Neural cell (in vitro differentiated cells): Measurements from ENCODE around the gene SWSAP1. TPM values are rescaled to one million over a fixed set of nuclear protein-coding genes. Genes with fewer than 3 reads are reported as not detected.

ENCODE experiments used
- H2AFZ ChIP-seq: fragments of 200-600, 300-800 bp; sonication (generic), shearing (Covaris generic); 2 replicates; pipeline ENCODE4 v1.6.0; 2014; ENCODE audit warnings: low read depth, mild to moderate bottlenecking, antibody characterized with exemption, low read length, moderate library complexity
- H3F3A ChIP-seq: fragments of 200-600 bp; shearing (Covaris generic); 2 replicates; pipeline ENCODE4 v1.6.1; 2016; ENCODE audit warnings: mild to moderate bottlenecking, moderate library complexity, mixed read lengths, antibody characterized with exemption, low read length; ENCODE audit not compliant: insufficient read depth, poor library complexity, severe bottlenecking
- H3K27ac ChIP-seq: fragments of 200-600, 300-800 bp; sonication (generic), shearing (Covaris generic); 2 replicates; pipeline ENCODE4 v1.5.1; 2014; ENCODE audit warnings: mild to moderate bottlenecking, low read length, moderate library complexity
- H3K27me3 ChIP-seq: fragments of 300-800, 200-600 bp; sonication (generic), shearing (Covaris generic); 2 replicates; pipeline ENCODE4 v1.6.0; 2014; ENCODE audit warnings: mild to moderate bottlenecking, low read depth, low read length, moderate library complexity; ENCODE audit not compliant: insufficient read depth
- H3K36me3 ChIP-seq: fragments of 300-800, 200-600 bp; sonication (generic), shearing (Covaris generic); 2 replicates; pipeline ENCODE4 v1.5.1; 2014; ENCODE audit warnings: mild to moderate bottlenecking, antibody characterized with exemption, low read length, moderate library complexity; ENCODE audit not compliant: insufficient read depth
- H3K4me2 ChIP-seq: fragments of 300-800, 200-600 bp; sonication (generic), shearing (Covaris generic); 2 replicates; pipeline ENCODE4 v1.6.0; 2014; ENCODE audit warnings: mild to moderate bottlenecking, low read length
- H3K4me3 ChIP-seq: fragments of 300-800, 200-600 bp; sonication (generic), shearing (Covaris generic); 2 replicates; pipeline ENCODE4 v1.5.1; 2014; ENCODE audit warnings: mild to moderate bottlenecking, low read length, moderate library complexity
- H3K79me2 ChIP-seq: fragments of 200-600 bp; shearing (Covaris generic); replicated peaks from 2 replicates; pipeline ENCODE4 v1.6.0; 2014; ENCODE audit warnings: mild to moderate bottlenecking, low read length, moderate library complexity; ENCODE audit not compliant: insufficient read depth
- H3K9ac ChIP-seq: fragments of 300-800, 200-600 bp; sonication (generic), shearing (Covaris generic); 2 replicates; pipeline ENCODE4 v1.6.1; 2016; ENCODE audit warnings: mild to moderate bottlenecking, low read length, mixed read lengths
- H3K9me2 ChIP-seq: fragments of 200-600 bp; shearing (Covaris generic); 2 replicates; pipeline ENCODE4 v1.6.1; 2016; ENCODE audit warnings: mild to moderate bottlenecking, low read length, mixed read lengths; ENCODE audit not compliant: insufficient read depth
- H3K9me3 ChIP-seq: fragments of 200-600, 300-800 bp; sonication (generic), shearing (Covaris generic); 2 replicates; pipeline ENCODE4 v1.6.1; 2016; ENCODE audit warnings: mild to moderate bottlenecking, mixed run types, low read length, moderate library complexity, mixed read lengths
- H4K20me1 ChIP-seq: fragments of 200-600 bp; shearing (Covaris generic); 2 replicates; pipeline ENCODE4 v1.6.1; 2016; ENCODE audit warnings: mild to moderate bottlenecking, mixed run types; ENCODE audit not compliant: insufficient read depth
- CTCF ChIP-seq: fragments of 450-650 bp; IDR thresholded peaks from 2 replicates; pipeline ENCODE4 v1.5.1; 2014; ENCODE audit warnings: antibody characterized with exemption, mild to moderate bottlenecking, moderate library complexity; ENCODE audit not compliant: poor library complexity, severe bottlenecking
- EP300 ChIP-seq: fragments of 450-650 bp; conservative IDR thresholded peaks from 2 replicates; pipeline ENCODE4 v1.6.1; 2014; ENCODE audit warnings: antibody characterized with exemption, mild to moderate bottlenecking, moderate library complexity; ENCODE audit not compliant: poor library complexity, severe bottlenecking
- EZH2 ChIP-seq: fragments of 200-600, 300-800 bp; shearing (Covaris generic), sonication (generic); IDR thresholded peaks from 2 replicates; pipeline ENCODE4 v1.6.1; 2014; ENCODE audit warnings: antibody characterized with exemption, low read length, borderline replicate concordance, mild to moderate bottlenecking; ENCODE audit not compliant: insufficient read depth, poor library complexity, severe bottlenecking
- MXI1 ChIP-seq: fragments of 450-650 bp; conservative IDR thresholded peaks from 2 replicates; pipeline ENCODE4 v1.6.1; 2014; ENCODE audit warnings: antibody characterized with exemption, mild to moderate bottlenecking; ENCODE audit not compliant: poor library complexity, severe bottlenecking
- POLR2AphosphoS5 ChIP-seq: IDR thresholded peaks from 2 replicates; pipeline ENCODE4 v1.6.1; 2012
- RAD21 ChIP-seq: fragments of 450-650 bp; conservative IDR thresholded peaks from 2 replicates; pipeline ENCODE4 v1.6.1; 2014; ENCODE audit warnings: antibody characterized with exemption, mild to moderate bottlenecking, moderate library complexity
- REST ChIP-seq: IDR thresholded peaks from 2 replicates; pipeline ENCODE4 v1.6.1; 2012; ENCODE audit warnings: borderline replicate concordance
- SMC3 ChIP-seq: fragments of 450-650 bp; conservative IDR thresholded peaks from 2 replicates; pipeline ENCODE4 v1.6.1; 2014; ENCODE audit warnings: antibody characterized with exemption, mild to moderate bottlenecking, moderate library complexity; ENCODE audit not compliant: poor library complexity
- TAF1 ChIP-seq: IDR thresholded peaks from 2 replicates; pipeline ENCODE4 v1.6.1; 2012; ENCODE audit warnings: low read depth
- polyA plus RNA-seq: library from polyadenylated mRNA; depleted of rRNA; stranded (reverse); fragments of >200 nt; gene quantifications from 2 replicates; pipeline ENCODE4 v1.2.3, GENCODE V29; 2014

Gene SWSAP1
- polyA plus RNA-seq, 1 donor from 2014 or later: 2.4 TPM

GRCh38 chr19:11342429-11342828 is 32.0 kb upstream of the SWSAP1 start:
- Histone ChIP-seq H3K9me2 (no peaks in the 10 kb centered on the region), H3K4me3 (no peak overlapping the region), H4K20me1 (no peaks in the 10 kb centered on the region), H3K27me3 (no peaks in the 10 kb centered on the region), H3K27ac (no peak overlapping the region), H3F3A (no peaks in the 10 kb centered on the region), H3K4me2 (no peak overlapping the region), H2AFZ (no peak overlapping the region), H3K79me2 (peaks cover 19% of the 10 kb centered on the region), H3K36me3 (no peaks in the 10 kb centered on the region), H3K9me3 (no peaks in the 10 kb centered on the region), H3K9ac (no peak overlapping the region)
- TF ChIP-seq TAF1: no peak
- TF ChIP-seq MXI1: no peak
- no peak for TF ChIP-seq EZH2
- TF ChIP-seq REST: no peak
- no peak for TF ChIP-seq CTCF
- TF ChIP-seq POLR2AphosphoS5: no peak
- no peak for TF ChIP-seq EP300
- no peak for TF ChIP-seq RAD21
- TF ChIP-seq SMC3: no peak

- peak overlapping the region; percentile 14 for H3K4me2 ChIP-seq
- TF ChIP-seq RAD21 (no peak), POLR2AphosphoS5 (no peak), CTCF (no peak), MXI1 (no peak), EP300 (no peak), SMC3 (no peak), EZH2 (no peak), REST (no peak), TAF1 (no peak)
- no peaks in the 10 kb centered on the region for H3K36me3 ChIP-seq
- H4K20me1 ChIP-seq: no peaks in the 10 kb centered on the region
- H3K9me3 ChIP-seq: no peaks in the 10 kb centered on the region
- H3K9ac ChIP-seq: peak overlapping the region; percentile 83
- H3K27ac ChIP-seq: no peak overlapping the region
- H3F3A ChIP-seq: no peaks in the 10 kb centered on the region
- H3K27me3 ChIP-seq: no peaks in the 10 kb centered on the region
- no peaks in the 10 kb centered on the region for H3K79me2 ChIP-seq
- no peak overlapping the region for H2AFZ ChIP-seq
- H3K9me2 ChIP-seq: no peaks in the 10 kb centered on the region
- peak overlapping the region; percentile 78 for H3K4me3 ChIP-seq
Measured at GRCh38 chr19:11345122-11345803, 29.2 kb upstream of the SWSAP1 start.
